Ishikawa (cell line): ENCODE data around the gene PALM3.

Experiments
- CEBPB ChIP-seq: IDR thresholded peaks from 2 replicates; pipeline ENCODE4 v1.6.1; 2012
- CREB1 ChIP-seq: IDR thresholded peaks from 2 replicates; pipeline ENCODE4 v1.6.1; 2012; ENCODE audit warnings: low read depth
- EP300 ChIP-seq: IDR thresholded peaks from 2 replicates; pipeline ENCODE4 v1.6.1; 2012; ENCODE audit warnings: borderline replicate concordance
- FOXM1 ChIP-seq: IDR thresholded peaks from 2 replicates; pipeline ENCODE4 v1.6.1; 2012; ENCODE audit warnings: low read depth, borderline replicate concordance
- RAD21 ChIP-seq: IDR thresholded peaks from 2 replicates; pipeline ENCODE4 v1.6.1; 2012; ENCODE audit warnings: low read depth
- TAF1 ChIP-seq: IDR thresholded peaks from 2 replicates; pipeline ENCODE4 v1.6.1; 2012; ENCODE audit warnings: low read depth, mild to moderate bottlenecking
- TCF12 ChIP-seq: IDR thresholded peaks from 2 replicates; pipeline ENCODE4 v1.6.1; 2012; ENCODE audit warnings: low read depth
- TEAD4 ChIP-seq: IDR thresholded peaks from 2 replicates; pipeline ENCODE4 v1.6.1; 2012
- YY1 ChIP-seq: IDR thresholded peaks from 2 replicates; pipeline ENCODE4 v1.6.1; 2012; ENCODE audit warnings: low read depth
- ZBTB7A ChIP-seq: IDR thresholded peaks from 2 replicates; pipeline ENCODE4 v1.6.1; 2012; ENCODE audit warnings: low read depth
- TF ChIP-seq, protein P1 (sequence below): IDR thresholded peaks from 2 replicates; pipeline ENCODE4 v1.6.1; 2012; ENCODE audit warnings: low read depth, mild to moderate bottlenecking
- TF ChIP-seq, protein P2 (sequence below): IDR thresholded peaks from 2 replicates; pipeline ENCODE4 v1.6.1; 2012
- TF ChIP-seq, protein P3 (sequence below): IDR thresholded peaks from 2 replicates; pipeline ENCODE4 v1.6.1; 2012

DNA sequence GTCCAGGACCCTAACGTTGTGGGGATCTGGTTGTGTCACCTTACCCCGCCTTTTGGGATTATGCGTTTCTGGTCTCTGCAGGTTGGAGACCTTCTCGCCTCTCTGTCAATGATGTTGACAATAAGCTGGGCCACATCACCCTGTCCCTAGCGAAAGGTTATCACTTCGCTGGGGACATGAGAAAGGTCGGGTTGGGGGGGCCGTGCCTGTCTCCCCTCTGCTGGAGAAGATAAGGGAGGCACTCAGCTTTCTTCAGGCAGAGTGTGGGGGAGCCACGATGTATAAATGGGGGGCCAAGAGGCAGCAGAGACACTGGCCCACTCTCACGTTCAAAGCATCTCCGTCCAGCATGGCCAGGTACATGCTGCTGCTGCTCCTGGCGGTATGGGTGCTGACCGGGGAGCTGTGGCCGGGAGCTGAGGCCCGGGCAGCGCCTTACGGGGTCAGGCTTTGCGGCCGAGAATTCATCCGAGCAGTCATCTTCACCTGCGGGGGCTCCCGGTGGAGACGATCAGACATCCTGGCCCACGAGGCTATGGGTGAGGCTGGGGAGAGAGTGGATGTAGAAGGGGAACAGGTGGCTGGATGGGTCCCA lies 33.9 kb downstream of the PALM3 start, which contains the start of gene RLN3:
- TF ChIP-seq CEBPB, result no peak
- no peak for TF ChIP-seq TAF1
- TF ChIP-seq, protein P1, sequence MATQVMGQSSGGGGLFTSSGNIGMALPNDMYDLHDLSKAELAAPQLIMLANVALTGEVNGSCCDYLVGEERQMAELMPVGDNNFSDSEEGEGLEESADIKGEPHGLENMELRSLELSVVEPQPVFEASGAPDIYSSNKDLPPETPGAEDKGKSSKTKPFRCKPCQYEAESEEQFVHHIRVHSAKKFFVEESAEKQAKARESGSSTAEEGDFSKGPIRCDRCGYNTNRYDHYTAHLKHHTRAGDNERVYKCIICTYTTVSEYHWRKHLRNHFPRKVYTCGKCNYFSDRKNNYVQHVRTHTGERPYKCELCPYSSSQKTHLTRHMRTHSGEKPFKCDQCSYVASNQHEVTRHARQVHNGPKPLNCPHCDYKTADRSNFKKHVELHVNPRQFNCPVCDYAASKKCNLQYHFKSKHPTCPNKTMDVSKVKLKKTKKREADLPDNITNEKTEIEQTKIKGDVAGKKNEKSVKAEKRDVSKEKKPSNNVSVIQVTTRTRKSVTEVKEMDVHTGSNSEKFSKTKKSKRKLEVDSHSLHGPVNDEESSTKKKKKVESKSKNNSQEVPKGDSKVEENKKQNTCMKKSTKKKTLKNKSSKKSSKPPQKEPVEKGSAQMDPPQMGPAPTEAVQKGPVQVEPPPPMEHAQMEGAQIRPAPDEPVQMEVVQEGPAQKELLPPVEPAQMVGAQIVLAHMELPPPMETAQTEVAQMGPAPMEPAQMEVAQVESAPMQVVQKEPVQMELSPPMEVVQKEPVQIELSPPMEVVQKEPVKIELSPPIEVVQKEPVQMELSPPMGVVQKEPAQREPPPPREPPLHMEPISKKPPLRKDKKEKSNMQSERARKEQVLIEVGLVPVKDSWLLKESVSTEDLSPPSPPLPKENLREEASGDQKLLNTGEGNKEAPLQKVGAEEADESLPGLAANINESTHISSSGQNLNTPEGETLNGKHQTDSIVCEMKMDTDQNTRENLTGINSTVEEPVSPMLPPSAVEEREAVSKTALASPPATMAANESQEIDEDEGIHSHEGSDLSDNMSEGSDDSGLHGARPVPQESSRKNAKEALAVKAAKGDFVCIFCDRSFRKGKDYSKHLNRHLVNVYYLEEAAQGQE, result no peak
- no peak for TF ChIP-seq RAD21
- no peak for TF ChIP-seq FOXM1
- no peak for TF ChIP-seq TEAD4
- TF ChIP-seq YY1, result no peak
- TF ChIP-seq EP300, result no peak
- TF ChIP-seq ZBTB7A, result no peak
- TF ChIP-seq, protein P2, sequence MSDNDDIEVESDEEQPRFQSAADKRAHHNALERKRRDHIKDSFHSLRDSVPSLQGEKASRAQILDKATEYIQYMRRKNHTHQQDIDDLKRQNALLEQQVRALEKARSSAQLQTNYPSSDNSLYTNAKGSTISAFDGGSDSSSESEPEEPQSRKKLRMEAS, result no peak
- TF ChIP-seq CREB1, result no peak
- TF ChIP-seq, protein P3, sequence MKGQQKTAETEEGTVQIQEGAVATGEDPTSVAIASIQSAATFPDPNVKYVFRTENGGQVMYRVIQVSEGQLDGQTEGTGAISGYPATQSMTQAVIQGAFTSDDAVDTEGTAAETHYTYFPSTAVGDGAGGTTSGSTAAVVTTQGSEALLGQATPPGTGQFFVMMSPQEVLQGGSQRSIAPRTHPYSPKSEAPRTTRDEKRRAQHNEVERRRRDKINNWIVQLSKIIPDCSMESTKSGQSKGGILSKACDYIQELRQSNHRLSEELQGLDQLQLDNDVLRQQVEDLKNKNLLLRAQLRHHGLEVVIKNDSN, result no peak
- TF ChIP-seq TCF12, result no peak
